B cell (primary cell): ENCODE data around the gene CELF4.

ENCODE experiments used
- CTCF ChIP-seq: fragments of 200-600 bp; IDR thresholded peaks from one replicate; pipeline ENCODE4 v1.8.0; 2022; ENCODE audit warnings: antibody characterized with exemption, mild to moderate bottlenecking
- EZH2 ChIP-seq: IDR thresholded peaks from 2 replicates; pipeline ENCODE4 v1.6.1; 2012; ENCODE audit warnings: borderline replicate concordance, low read depth, mild to moderate bottlenecking, moderate library complexity, low read length; ENCODE audit not compliant: insufficient read depth, poor library complexity, severe bottlenecking

DNA sequence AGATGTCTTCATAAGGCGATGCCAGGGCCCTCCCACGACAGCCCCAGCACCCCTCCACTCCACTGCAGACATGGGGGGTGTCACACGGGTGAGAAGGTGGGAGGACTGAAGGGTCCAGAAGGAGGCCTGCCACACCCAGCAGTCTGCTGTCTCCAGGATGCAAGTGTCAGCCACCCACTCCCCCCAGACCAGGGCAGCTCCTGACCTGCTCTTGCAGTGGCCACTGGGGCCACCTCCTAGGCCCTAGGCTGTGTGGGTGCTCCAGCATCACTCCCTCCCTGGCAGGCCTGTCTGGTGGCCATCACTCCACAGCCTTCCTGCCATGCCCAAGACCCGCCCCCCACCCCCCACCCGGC is 171.0 kb downstream of the CELF4 start:
- TF ChIP-seq CTCF = no peak
- no peak for TF ChIP-seq EZH2
